SK-N-SH (cell line): Measurements from ENCODE around the gene SPRR2D.

Experiments used
- EP300 ChIP-seq, 2 experiments: IDR thresholded peaks; 2 replicates each; pipeline versions ENCODE4 v1.4.0 to v1.6.1; 2012; ENCODE audit warnings: borderline replicate concordance in 1 of 2, low read depth in 1 of 2, low read length in 1 of 2
- EZH2phosphoT487 ChIP-seq: fragments of 200-600 bp; sonication (generic); IDR thresholded peaks from 2 replicates; pipeline ENCODE4 v1.6.1; 2017; ENCODE audit warnings: low read depth, mixed run types, mild to moderate bottlenecking, antibody characterized with exemption, moderate library complexity, borderline replicate concordance
- GATA2 ChIP-seq: sonication (generic); formaldehyde crosslinking; IDR thresholded peaks from 2 replicates; pipeline ENCODE4 v1.5.0; 2020; ENCODE audit warnings: mild to moderate bottlenecking, missing genetic modification reagents
- MXI1 ChIP-seq: IDR thresholded peaks from 2 replicates; pipeline ENCODE4 v1.6.1; 2012; ENCODE audit warnings: mild to moderate bottlenecking, low read depth, low read length, improper control_type of control experiment
- NRF1 ChIP-seq: IDR thresholded peaks from 2 replicates; pipeline ENCODE4 v1.6.1; 2012; ENCODE audit warnings: low read depth, mild to moderate bottlenecking, low read length
- POLR2AphosphoS5 ChIP-seq: IDR thresholded peaks from 2 replicates; pipeline ENCODE4 v1.6.1; 2012; ENCODE audit warnings: low read depth, low read length
- REST ChIP-seq: IDR thresholded peaks from 2 replicates; pipeline ENCODE4 v1.6.1; 2012; ENCODE audit warnings: mild to moderate bottlenecking, low read depth, low read length, moderate library complexity
- SIN3A ChIP-seq: IDR thresholded peaks from 2 replicates; pipeline ENCODE4 v1.6.1; 2012; ENCODE audit warnings: low read depth, mild to moderate bottlenecking, low read length, moderate library complexity, borderline replicate concordance
- TAF1 ChIP-seq: IDR thresholded peaks from 2 replicates; pipeline ENCODE4 v1.6.1; 2012; ENCODE audit warnings: low read depth, mild to moderate bottlenecking, low read length, moderate library complexity, borderline replicate concordance
- USF1 ChIP-seq: IDR thresholded peaks from 2 replicates; pipeline ENCODE4 v1.4.0; 2012; ENCODE audit warnings: low read depth, borderline replicate concordance
- USF2 ChIP-seq: fragments of 150-350 bp; IDR thresholded peaks from 2 replicates; pipeline ENCODE4 v1.6.1; 2017; ENCODE audit warnings: antibody characterized with exemption, low read length, low read depth, borderline replicate concordance
- TF ChIP-seq, protein P1 (sequence below): fragments of 200-600 bp; sonication (generic); IDR thresholded peaks from 2 replicates; pipeline ENCODE4 v1.6.1; 2017; ENCODE audit warnings: antibody characterized with exemption, mild to moderate bottlenecking, moderate library complexity
- TF ChIP-seq, protein P2 (sequence below): IDR thresholded peaks from 2 replicates; pipeline ENCODE4; 2012
- TF ChIP-seq, protein P3 (sequence below): IDR thresholded peaks from 2 replicates; pipeline ENCODE4 v1.4.0; 2012; ENCODE audit warnings: low read depth

DNA sequence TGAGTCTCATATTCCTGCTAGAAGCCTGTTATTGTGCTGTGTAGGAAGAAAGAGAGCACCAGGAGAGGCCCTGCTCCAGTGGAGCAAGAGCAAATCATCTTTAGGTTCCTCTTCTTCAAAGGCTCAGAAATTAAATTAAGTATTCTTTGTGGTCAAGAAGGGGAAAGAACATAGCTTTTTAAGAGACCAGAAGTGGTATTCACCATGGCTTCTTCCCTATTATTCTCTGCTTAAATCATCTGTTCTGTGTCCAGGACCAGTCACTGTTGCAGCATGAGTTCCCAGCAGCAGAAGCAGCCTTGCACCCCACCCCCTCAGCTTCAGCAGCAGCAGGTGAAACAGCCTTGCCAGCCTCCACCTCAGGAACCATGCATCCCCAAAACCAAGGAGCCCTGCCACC lies 8.8 kb downstream of the SPRR2D start:
- TF ChIP-seq, protein P1, sequence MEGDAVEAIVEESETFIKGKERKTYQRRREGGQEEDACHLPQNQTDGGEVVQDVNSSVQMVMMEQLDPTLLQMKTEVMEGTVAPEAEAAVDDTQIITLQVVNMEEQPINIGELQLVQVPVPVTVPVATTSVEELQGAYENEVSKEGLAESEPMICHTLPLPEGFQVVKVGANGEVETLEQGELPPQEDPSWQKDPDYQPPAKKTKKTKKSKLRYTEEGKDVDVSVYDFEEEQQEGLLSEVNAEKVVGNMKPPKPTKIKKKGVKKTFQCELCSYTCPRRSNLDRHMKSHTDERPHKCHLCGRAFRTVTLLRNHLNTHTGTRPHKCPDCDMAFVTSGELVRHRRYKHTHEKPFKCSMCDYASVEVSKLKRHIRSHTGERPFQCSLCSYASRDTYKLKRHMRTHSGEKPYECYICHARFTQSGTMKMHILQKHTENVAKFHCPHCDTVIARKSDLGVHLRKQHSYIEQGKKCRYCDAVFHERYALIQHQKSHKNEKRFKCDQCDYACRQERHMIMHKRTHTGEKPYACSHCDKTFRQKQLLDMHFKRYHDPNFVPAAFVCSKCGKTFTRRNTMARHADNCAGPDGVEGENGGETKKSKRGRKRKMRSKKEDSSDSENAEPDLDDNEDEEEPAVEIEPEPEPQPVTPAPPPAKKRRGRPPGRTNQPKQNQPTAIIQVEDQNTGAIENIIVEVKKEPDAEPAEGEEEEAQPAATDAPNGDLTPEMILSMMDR: no peak
- TF ChIP-seq EP300 (IDR thresholded peaks at IDR 0.05; ENCODE audit: borderline replicate concordance in 1 of 2, low read depth in 1 of 2, low read length in 1 of 2) (no peak), USF2 (no peak), USF1 (no peak), SIN3A (no peak), NRF1 (no peak), REST (no peak), TAF1 (no peak), POLR2AphosphoS5 (no peak), MXI1 (no peak), GATA2 (CRISPR knock-in tag) (no peak), EZH2phosphoT487 (no peak)
- TF ChIP-seq, protein P2, sequence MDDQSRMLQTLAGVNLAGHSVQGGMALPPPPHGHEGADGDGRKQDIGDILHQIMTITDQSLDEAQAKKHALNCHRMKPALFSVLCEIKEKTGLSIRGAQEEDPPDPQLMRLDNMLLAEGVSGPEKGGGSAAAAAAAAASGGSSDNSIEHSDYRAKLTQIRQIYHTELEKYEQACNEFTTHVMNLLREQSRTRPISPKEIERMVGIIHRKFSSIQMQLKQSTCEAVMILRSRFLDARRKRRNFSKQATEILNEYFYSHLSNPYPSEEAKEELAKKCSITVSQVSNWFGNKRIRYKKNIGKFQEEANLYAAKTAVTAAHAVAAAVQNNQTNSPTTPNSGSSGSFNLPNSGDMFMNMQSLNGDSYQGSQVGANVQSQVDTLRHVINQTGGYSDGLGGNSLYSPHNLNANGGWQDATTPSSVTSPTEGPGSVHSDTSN: no peak
- TF ChIP-seq, protein P3, sequence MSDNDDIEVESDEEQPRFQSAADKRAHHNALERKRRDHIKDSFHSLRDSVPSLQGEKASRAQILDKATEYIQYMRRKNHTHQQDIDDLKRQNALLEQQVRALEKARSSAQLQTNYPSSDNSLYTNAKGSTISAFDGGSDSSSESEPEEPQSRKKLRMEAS: no peak
